Prostate gland (tissue), 2 donors: ENCODE data around the gene SHKBP1. TPM values are rescaled to one million over a fixed set of nuclear protein-coding genes. Genes with fewer than 3 reads are reported as not detected.
A peak's percentile ranks its signal among the peaks of the same experiment; 100 is the strongest.

Experiments
- DNase-seq: peaks from one replicate; pipeline ENCODE4 v3.0.0-alpha.2; 2019; ENCODE audit warnings: low spot score
- H3K27ac ChIP-seq, 2 donors: fragments of 200-600 bp; sonication (generic); 2 replicates each; pipeline ENCODE4 v1.5.1; 2017 to 2019
- H3K27me3 ChIP-seq: fragments of 200-600 bp; sonication (generic); replicated peaks from 2 replicates; pipeline ENCODE4 v1.5.1; 2019; ENCODE audit not compliant: insufficient read depth
- H3K36me3 ChIP-seq, 2 donors: fragments of 200-600 bp; sonication (generic); 1 replicate in 1 of 2; 2 replicates in 1 of 2; pipeline versions ENCODE4 v1.5.1 to v1.8.1; 2017 to 2019
- H3K4me1 ChIP-seq: fragments of 200-600 bp; sonication (generic); replicated peaks from 2 replicates; pipeline ENCODE4 v1.5.1; 2019
- H3K4me3 ChIP-seq, 2 donors: fragments of 200-600 bp; sonication (generic); 2 replicates each; pipeline ENCODE4 v1.5.1; 2017 to 2019
- H3K9me3 ChIP-seq: fragments of 200-600 bp; sonication (generic); 2 replicates; pipeline ENCODE4 v1.5.1; 2017
- POLR2A ChIP-seq: fragments of 450-650 bp; IDR thresholded peaks from one replicate; pipeline ENCODE4 v1.6.1; 2016; ENCODE audit warnings: antibody characterized with exemption, mild to moderate bottlenecking
- POLR2AphosphoS5 ChIP-seq: sonication (generic); formaldehyde crosslinking; IDR thresholded peaks from one replicate; pipeline ENCODE4 v1.6.1; 2017; ENCODE audit warnings: antibody characterized with exemption
- WGBS: methylation state at CpG from one replicate; pipeline ENCODE4 v1.1.5; 2018; 5-methylcytosine and 5-hydroxymethylcytosine counted together
- intact Hi-C: fragments of 100-400 bp; cut with DNase I; formaldehyde crosslinking; loops from one replicate; pipeline ENCODE4 v1.14.2; 2022
- total RNA-seq, 2 donors: library from RNA; depleted of rRNA; stranded (reverse); fragments of >200 nt; gene quantifications; one replicate each; pipeline ENCODE4 v1.1.0, GENCODE V29; 2016
- TF ChIP-seq, protein P1 (sequence below), 4 experiments: fragments of 200-600 bp in 2 of 4; fragments of 450-650 bp in 2 of 4; sonication (generic) in 2 of 4; IDR thresholded peaks; 1 replicate in 3 of 4; 2 replicates in 1 of 4; pipeline ENCODE4 v1.5.1; 2016 to 2019; ENCODE audit warnings: antibody characterized with exemption in 4 of 4, mild to moderate bottlenecking in 2 of 4, moderate library complexity in 2 of 4

The SHKBP1 gene
- total RNA-seq, 2 donors from 2014 or later: 54.6 to 91.6 TPM

DNA sequence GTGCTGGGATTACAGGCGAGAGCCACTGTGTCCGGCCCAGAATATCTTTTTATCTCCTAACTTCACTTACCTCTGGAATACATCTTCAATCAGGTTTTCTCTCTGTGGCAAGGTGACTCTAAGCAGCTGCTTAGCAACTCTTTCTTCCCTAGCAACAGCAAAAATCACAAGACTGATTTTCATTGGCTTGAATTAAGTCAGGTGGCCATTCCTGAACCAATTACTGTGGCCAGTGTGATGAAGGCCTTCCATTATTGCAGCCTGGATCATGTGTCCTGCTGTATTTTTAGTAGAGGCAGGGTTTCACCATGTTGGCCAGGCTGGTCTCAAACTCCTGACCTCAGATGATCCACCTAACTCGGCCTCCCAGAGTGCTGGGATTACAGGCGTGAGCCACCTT lies 15.5 kb downstream of the SHKBP1 start:
- Histone ChIP-seq H3K27me3 (no peaks in the 10 kb centered on the region), H3K9me3 (no peaks in the 10 kb centered on the region), H3K36me3 (no peaks in the 10 kb centered on the region), H3K27ac (no peak overlapping the region), H3K4me3 (no peak overlapping the region), H3K4me1 (no peaks in the 10 kb centered on the region)
- 94% methylated on average over 4 of the region's 4 CpGs for WGBS
- DNase-seq: no peak
- intact Hi-C loops: loop anchor here (10.0 kb wide), 1 partner anchor 147 kb away; the partner anchor contains the start of gene SERTAD3
- TF ChIP-seq, protein P1, sequence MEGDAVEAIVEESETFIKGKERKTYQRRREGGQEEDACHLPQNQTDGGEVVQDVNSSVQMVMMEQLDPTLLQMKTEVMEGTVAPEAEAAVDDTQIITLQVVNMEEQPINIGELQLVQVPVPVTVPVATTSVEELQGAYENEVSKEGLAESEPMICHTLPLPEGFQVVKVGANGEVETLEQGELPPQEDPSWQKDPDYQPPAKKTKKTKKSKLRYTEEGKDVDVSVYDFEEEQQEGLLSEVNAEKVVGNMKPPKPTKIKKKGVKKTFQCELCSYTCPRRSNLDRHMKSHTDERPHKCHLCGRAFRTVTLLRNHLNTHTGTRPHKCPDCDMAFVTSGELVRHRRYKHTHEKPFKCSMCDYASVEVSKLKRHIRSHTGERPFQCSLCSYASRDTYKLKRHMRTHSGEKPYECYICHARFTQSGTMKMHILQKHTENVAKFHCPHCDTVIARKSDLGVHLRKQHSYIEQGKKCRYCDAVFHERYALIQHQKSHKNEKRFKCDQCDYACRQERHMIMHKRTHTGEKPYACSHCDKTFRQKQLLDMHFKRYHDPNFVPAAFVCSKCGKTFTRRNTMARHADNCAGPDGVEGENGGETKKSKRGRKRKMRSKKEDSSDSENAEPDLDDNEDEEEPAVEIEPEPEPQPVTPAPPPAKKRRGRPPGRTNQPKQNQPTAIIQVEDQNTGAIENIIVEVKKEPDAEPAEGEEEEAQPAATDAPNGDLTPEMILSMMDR (IDR thresholded peaks at IDR 0.05): no peak
- TF ChIP-seq POLR2A: no peak
- TF ChIP-seq POLR2AphosphoS5: peak; percentile 4

DNA sequence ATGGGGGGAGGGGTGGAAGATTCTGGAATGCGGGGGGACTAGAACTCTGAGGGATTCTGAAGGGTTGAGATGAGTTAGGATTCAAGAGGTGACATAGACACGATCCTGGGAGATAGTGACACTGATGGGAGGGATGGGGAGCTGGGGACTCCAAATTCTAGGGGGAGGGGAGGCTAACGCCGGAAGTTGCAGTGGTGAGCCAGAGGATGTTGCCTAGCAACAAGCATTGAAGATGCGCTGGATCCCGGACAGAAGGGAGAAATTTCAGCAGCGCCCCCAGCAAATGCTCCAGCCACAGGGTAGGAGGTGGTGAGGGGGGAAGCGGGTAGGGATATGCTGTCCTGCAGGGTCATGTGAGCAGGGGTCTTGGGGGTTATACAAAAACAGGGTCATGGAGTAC lies 17.6 kb downstream of the SHKBP1 start:
- Histone ChIP-seq H3K4me1 (peaks cover 5% of the 10 kb centered on the region), H3K36me3 (no peaks in the 10 kb centered on the region), H3K27me3 (no peaks in the 10 kb centered on the region), H3K27ac (no peak overlapping the region), H3K9me3 (no peaks in the 10 kb centered on the region), H3K4me3 (no peak overlapping the region)
- TF ChIP-seq, protein P1 (IDR thresholded peaks at IDR 0.05): no peak
- TF ChIP-seq POLR2A: no peak
- TF ChIP-seq POLR2AphosphoS5: no peak
- DNase-seq: no peak
- 25% methylated on average over 8 of the region's 8 CpGs for WGBS
- intact Hi-C loops: loop anchor here (10.0 kb wide), 1 partner anchor 149 kb away; the partner anchor contains the start of gene SERTAD3

DNA sequence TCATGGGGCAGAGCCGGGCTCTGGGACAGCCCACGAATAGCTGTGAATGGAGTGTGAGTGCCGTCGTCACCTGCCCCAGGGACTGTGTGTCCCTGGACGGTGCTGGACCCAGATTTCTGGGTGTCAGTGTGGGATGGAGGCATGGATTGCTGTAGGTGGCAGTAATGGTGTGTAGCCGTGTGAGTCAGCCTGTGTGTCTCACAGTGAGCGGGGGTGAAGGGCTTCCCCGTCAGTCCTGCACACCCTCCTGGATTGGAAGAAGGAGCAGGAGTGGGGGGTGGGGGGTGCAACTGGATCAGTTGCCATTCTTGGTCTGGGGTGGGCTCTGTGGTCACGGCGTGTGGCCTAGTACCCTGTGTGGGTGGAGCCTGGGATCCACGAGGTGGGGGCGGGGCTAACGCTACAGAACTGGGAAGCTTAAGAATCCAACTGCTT lies 18.0 kb downstream of the SHKBP1 start:
- 19% methylated on average over 13 of the region's 13 CpGs for WGBS
- Histone ChIP-seq H3K4me1 (peaks cover 5% of the 10 kb centered on the region), H3K27me3 (no peaks in the 10 kb centered on the region), H3K36me3 (no peaks in the 10 kb centered on the region), H3K9me3 (no peaks in the 10 kb centered on the region), H3K27ac (no peak overlapping the region), H3K4me3 (no peak overlapping the region)
- intact Hi-C loops: loop anchor here (5.0 to 10.0 kb wide), 4 partner anchors 52 to 287 kb away; partner anchors contain the start of gene SERTAD3
- no peak for DNase-seq
- TF ChIP-seq, protein P1 (IDR thresholded peaks at IDR 0.05): no peak
- TF ChIP-seq POLR2A (no peak), POLR2AphosphoS5 (no peak)

DNA sequence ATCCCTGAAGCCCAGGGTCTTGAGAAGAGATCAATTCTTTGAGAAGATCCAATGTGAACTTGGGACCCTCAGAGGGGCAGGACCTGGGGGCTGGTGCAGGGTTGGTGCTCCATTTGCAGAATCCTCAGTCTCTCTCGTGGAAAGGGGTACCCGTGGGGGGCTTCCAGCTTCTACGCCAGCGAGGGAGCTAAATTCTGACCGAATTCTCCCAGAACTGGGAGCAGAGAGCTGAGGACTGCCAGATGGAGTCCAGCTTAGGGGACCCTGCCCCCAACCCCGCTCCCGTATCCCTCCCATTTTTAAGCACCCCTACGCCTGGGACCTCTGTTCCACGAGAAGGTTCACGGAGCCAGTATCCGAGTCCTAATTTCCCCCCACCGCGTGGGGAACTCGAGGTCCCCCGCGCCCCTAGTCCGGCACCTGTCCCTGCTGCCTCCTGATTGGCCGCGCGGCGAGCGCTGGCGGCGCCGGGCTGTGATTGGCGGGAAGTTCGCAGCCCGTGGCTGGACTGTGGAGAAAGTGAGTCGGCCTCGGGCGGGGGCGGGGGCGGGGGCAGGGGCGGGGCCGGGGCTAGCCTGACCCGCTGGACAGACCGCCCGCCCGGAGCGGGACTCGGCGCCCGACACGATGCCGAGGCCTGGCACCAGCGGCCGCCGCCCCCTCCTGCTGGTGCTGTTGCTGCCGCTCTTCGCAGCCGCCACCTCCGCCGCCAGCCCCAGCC lies 20.1 kb downstream of the SHKBP1 start:
- no peak overlapping the region for H3K27ac ChIP-seq
- no peak for DNase-seq
- WGBS: 13% methylated on average over 28 of the region's 53 CpGs
- no peaks in the 10 kb centered on the region for H3K9me3 ChIP-seq
- H3K36me3 ChIP-seq: no peaks in the 10 kb centered on the region
- TF ChIP-seq POLR2AphosphoS5 (no peak), POLR2A (no peak)
- TF ChIP-seq, protein P1 (IDR thresholded peaks at IDR 0.05): no peak
- intact Hi-C loops: loop anchor here (5.0 to 10.0 kb wide), 4 partner anchors 54 to 289 kb away; partner anchors contain the start of gene SERTAD3
- peak overlapping the region; percentile 9 to 13 for H3K4me3 ChIP-seq
- H3K4me1 ChIP-seq: peaks cover 14% of the 10 kb centered on the region
- H3K27me3 ChIP-seq: no peaks in the 10 kb centered on the region
